ENCODE measurements around the gene KDM5A. TPM values are rescaled to one million over a fixed set of nuclear protein-coding genes. Genes with fewer than 3 reads are reported as not detected.
"Not testable (repeated sequence)": the region's sequence is repeated elsewhere in the genome, so short reads cannot be mapped to it uniquely, and the experiment has no call there.

The KDM5A gene
- polyA plus RNA-seq, 4 donors: 28.7 to 42.8 (median 40.8) TPM

- no peak for DNase-seq (ENCODE audit: low read depth in 4 of 4, low spot score in 3 of 4)
Observed at GRCh38 chr12:242496-242895, 146.6 kb downstream of the KDM5A start.

- no peak for DNase-seq (ENCODE audit: low read depth in 4 of 4, low spot score in 3 of 4)
Observed at GRCh38 chr12:241266-241665, 147.9 kb downstream of the KDM5A start.

- no peak for DNase-seq (ENCODE audit: low read depth in 4 of 4, low spot score in 3 of 4)
Observed at GRCh38 chr12:240566-240965, 148.6 kb downstream of the KDM5A start.

- DNase-seq (ENCODE audit: low read depth in 4 of 4, low spot score in 3 of 4): no peak
Observed at GRCh38 chr12:238736-239398, 150.3 kb downstream of the KDM5A start.

- DNase-seq (ENCODE audit: low read depth in 4 of 4, low spot score in 3 of 4): no peak
Observed at GRCh38 chr12:238116-238515, 151.0 kb downstream of the KDM5A start.

GRCh38 chr12:237026-237815 is 151.9 kb downstream of the KDM5A start:
- DNase-seq (ENCODE audit: low read depth in 4 of 4, low spot score in 3 of 4): no peak

- no peak for DNase-seq (ENCODE audit: low read depth in 4 of 4, low spot score in 3 of 4)
Observed at GRCh38 chr12:236445-236844, 152.7 kb downstream of the KDM5A start.

- not testable (repeated sequence) for DNase-seq (ENCODE audit: low read depth in 4 of 4, low spot score in 3 of 4)
Observed at GRCh38 chr12:235967-236366, 153.2 kb downstream of the KDM5A start.

- DNase-seq (ENCODE audit: low read depth in 4 of 4, low spot score in 3 of 4): no peak
Observed at GRCh38 chr12:234891-235415, 154.2 kb downstream of the KDM5A start.

- no peak for DNase-seq (ENCODE audit: low read depth in 4 of 4, low spot score in 3 of 4)
Observed at GRCh38 chr12:234019-234418, 155.1 kb downstream of the KDM5A start.

- no peak for DNase-seq (ENCODE audit: low read depth in 4 of 4, low spot score in 3 of 4)
Observed at GRCh38 chr12:233615-233968, 155.5 kb downstream of the KDM5A start.

- DNase-seq (ENCODE audit: low read depth in 4 of 4, low spot score in 3 of 4): no peak
Observed at GRCh38 chr12:232731-233614, 156.1 kb downstream of the KDM5A start.

GRCh38 chr12:230925-231671 is 158.0 kb downstream of the KDM5A start:
- DNase-seq (ENCODE audit: low read depth in 4 of 4, low spot score in 3 of 4): no peak

Other genes starting within 250 kb of the KDM5A start
- gene SLC6A12, start 175.2 kb downstream of the KDM5A start, polyA plus RNA-seq (ENCODE audit: insufficient read length in 4 of 4): 10 to 100 TPM in 3 of 4 donors, 1 to 10 TPM in 1; 1.3 to 20.2 (median 13.5) TPM
- 10 to 100 TPM in 3 of 4 donors, 1 to 10 TPM in 1; 3.6 to 47.4 (median 44.1) TPM for gene SLC6A13, start 126.5 kb downstream of the KDM5A start, polyA plus RNA-seq (ENCODE audit: insufficient read length in 4 of 4)
- gene CCDC77, start 12.3 kb upstream of the KDM5A start, polyA plus RNA-seq (ENCODE audit: insufficient read length in 4 of 4): 10 to 100 TPM; 19.5 to 28.3 (median 27.1) TPM
- 10 to 100 TPM in 3 of 4 donors, 1 to 10 TPM in 1; 7.3 to 22.2 (median 15.7) TPM for gene B4GALNT3, start 70.6 kb upstream of the KDM5A start, polyA plus RNA-seq (ENCODE audit: insufficient read length in 4 of 4)